GM12874 (cell line): ENCODE measurements around the gene NSL1.

ENCODE experiments used
- CTCF ChIP-seq: IDR thresholded peaks from 2 replicates; pipeline ENCODE4 v1.5.1; 2011; ENCODE audit warnings: low read depth, mild to moderate bottlenecking, control low read depth, low read length, moderate library complexity; ENCODE audit not compliant: insufficient read depth

Gene NSL1

GRCh38 chr1:212791676-212792395, at the start of gene NSL1, which contains the start of gene TATDN3:
NSL1 (minus strand) TSS chr1:212791777; CDS start chr1:212791763, 14 bp downstream.
TATDN3 (plus strand) TSS chr1:212791894; CDS start chr1:212791922, 28 bp downstream.
- TF ChIP-seq CTCF: no peak

GRCh38 chr1:212838145-212838544, 46.6 kb upstream of the NSL1 start:
- TF ChIP-seq CTCF: no peak

GRCh38 chr1:212828395-212828794, 36.8 kb upstream of the NSL1 start:
- no peak for TF ChIP-seq CTCF

- no peak for TF ChIP-seq CTCF
These were observed 36.3 kb upstream of the NSL1 start for GRCh38 chr1:212827831-212828278.

- no peak for TF ChIP-seq CTCF
These were observed 35.7 kb upstream of the NSL1 start for GRCh38 chr1:212827171-212827776.

GRCh38 chr1:212825798-212826452, 34.3 kb upstream of the NSL1 start:
- no peak for TF ChIP-seq CTCF

GRCh38 chr1:212824201-212824600, 32.6 kb upstream of the NSL1 start:
- TF ChIP-seq CTCF: no peak
